IPS DF 19.7 (cell line): Measurements from ENCODE around the gene BRI3.
"Not testable (repeated sequence)": the region's sequence is repeated elsewhere in the genome, so short reads cannot be mapped to it uniquely, and the experiment has no call there.

Experiments used
- DNase-seq: peaks from one replicate; pipeline ENCODE4 v3.0.0-alpha.2; 2013; ENCODE audit warnings: low read depth, low spot score

Gene BRI3

GRCh38 chr7:98309566-98309965 is 28.1 kb downstream of the BRI3 start:
- no peak for DNase-seq

- DNase-seq: no peak
Measured at GRCh38 chr7:98312201-98312600, 30.7 kb downstream of the BRI3 start.

GRCh38 chr7:98314469-98314868 is 33.0 kb downstream of the BRI3 start:
- no peak for DNase-seq

- DNase-seq: no peak
Measured at GRCh38 chr7:98315318-98315993, 34.0 kb downstream of the BRI3 start.

DNA sequence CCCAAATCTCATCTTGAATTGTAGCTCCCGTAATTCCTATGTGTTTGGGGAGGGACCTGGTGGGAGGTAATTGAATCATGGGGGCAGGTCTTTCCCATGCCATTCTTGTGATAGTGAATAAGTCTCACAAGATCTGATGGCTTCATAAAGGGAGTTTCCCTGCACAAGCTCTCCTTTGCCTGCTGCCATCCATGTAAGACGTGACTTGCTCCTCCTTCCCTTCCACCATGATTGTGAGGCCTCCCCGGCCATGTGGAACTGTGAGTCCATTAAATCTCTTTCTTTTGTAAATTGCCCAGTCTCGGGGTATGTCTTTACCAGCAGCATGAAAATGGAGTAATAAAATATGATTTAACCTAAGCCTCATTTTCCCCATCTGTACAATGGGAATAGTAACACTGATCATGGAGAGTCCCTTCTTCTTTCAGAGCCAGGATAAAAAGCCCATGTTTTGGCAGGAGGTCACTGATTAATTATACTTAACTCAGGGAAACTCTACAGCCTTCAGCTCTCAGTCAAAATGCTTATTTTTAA is 34.6 kb downstream of the BRI3 start:
- not testable (repeated sequence) for DNase-seq

DNA sequence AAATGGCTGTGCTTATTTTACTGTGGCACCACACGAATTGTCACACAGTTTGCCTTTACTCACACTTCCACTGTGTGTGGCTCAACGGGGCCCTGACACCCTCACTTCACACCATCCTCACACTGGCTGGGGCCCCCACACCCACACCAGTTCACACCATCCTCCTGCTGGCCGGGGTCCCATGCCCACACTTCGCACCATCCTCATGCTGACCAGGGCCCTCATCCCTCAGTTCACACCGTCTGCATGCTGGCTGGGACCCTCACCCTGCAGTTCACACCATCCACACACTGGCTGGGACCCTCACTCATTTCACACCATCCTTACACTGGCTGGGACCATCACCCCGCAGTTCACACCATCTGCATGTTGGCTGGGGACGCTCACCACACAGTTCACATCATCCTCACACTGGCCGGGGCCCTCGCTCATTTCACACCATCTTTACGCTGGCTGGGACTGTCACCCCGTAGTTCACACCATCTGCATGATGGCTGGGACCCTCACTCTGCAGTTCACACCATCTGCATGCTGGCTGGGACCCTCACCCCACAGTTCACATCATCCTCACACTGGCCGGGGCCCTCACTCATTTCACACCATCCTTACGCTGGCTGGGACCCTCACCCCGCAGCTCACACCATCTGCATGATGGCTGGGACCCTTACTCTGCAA is 36.0 kb downstream of the BRI3 start:
- DNase-seq: no peak

DNA sequence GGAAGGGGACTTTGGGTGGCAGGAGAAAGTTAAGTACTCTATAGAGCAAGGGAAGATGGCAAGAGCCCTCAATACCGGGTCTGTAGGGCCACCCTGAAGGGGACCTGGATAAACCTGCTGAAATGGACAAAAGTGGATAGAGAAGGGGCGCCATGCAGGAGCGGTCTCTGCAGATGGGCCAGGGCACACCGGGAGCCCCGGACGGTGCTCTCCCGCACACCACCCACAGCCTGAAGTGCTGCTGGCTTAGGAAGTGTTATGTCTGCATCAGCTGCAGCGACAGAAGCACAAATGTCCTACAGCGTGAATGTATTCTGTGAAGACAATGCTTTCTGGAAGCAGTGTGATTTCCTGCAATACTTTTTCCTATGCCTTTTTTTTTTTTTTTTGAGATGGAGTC is 37.7 kb downstream of the BRI3 start:
- no peak for DNase-seq

GRCh38 chr7:98321301-98321700 is 39.8 kb downstream of the BRI3 start:
- no peak for DNase-seq

DNA sequence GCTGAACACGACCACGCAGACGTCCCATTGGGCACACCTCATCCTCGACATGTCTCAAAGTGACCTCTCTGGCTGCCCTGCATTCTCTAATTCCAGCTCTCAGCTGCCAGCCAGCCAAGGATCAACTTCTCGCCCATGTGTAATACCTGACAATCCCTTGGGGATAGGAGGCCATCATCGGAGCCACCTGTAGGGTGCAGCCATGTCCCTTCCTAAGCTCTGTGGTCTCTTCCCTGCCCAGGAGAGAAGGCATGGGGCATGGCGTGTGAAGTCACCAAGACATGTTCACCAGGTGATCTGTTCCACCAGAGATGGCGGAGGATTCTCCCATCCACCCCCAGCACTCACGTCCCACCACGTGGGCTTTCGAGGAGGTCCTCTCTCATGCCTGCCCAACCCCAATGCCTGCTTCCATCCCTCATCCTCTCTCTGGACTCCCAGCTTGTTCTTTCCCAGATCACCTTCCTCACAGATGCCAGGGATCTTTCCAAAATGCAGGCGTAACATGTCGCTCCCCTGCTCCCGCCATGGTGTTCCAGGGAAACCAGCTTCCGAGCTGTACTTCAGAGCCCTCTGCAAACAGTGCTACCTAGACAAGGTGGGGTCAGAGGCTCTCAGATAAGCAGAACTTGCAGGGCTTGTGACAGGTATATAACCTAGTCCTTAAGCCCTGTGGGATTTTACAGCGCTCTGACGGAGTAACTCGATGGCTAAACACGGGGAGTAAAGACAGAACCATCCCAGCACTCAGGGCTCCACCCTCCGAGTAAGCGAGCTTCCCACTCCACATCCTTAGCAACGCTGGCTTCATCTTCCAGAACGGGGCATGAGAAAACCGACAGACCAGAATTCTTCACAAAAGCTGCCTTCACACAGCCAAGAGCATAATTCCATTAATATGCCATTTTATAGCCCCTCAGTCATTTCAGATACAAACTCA is 41.1 kb downstream of the BRI3 start:
- no peak for DNase-seq

DNA sequence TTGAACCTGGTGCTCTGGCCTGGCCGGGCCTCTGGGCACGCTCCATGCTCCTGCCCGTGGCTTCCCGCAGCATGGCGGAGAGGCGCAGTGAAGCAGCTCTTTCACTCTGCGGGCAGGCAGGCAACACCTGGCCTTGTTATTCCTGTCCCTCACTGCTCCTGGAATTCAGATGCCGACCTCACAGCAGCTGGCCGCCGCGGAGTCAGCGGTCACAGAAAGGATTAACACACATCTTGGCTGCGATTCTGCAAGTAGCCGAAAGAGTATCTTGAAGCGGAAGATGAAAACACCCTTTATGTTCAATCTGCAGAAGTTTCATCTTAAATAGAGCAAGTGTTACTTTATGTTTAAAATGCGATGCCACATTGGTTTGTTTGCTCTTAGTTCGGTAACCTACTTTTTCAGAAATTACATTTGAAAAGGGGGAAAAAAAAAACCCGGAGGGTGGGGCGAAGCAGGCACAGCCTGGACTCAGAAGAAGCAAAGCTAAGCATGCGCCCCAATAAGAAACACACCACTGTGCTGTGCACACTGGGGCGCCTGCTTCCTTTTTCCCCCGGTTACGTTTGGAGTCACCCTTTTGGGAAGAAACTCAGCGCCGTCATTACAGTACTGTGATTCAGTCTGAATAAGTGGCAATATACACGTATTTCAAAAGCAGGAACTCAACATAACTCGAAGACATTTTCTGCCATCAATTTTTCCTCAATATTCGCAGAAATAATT is 42.3 kb downstream of the BRI3 start:
- DNase-seq: peak; percentile 45

GRCh38 chr7:98324782-98325181 is 43.3 kb downstream of the BRI3 start:
- no peak for DNase-seq

DNA sequence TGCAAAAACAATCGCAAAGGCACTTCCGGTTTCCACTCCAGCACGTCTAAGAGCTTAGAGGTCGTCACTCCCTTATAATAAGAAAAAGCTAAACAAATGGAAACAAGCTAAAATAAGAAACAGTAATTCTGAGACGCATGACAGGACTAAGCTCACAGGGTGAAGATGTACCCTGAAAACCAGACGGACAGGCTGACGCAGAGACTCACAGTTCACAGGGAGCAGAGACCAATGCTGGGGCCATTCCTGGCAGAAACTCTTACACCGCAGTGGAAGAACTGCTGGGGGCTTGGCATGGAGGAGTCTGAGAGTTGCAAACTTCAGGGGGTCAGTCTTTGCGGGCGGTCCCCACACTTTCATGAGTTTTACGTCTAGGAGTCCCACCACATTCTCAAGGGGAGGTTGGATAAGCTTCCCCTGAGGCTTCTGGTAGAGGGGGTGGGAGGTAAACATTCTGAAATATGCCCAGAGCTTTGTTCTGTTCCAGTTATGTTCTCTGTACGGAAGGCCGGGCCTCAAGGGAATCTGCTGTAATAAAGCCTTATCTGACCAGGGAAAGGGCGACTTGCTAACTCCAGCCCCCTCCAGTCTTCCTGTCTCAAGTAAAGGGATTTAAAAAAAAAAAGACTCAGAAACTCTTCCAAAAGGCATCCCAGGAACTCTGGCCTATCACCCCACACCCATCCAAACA is 47.8 kb downstream of the BRI3 start:
- DNase-seq: no peak

DNA sequence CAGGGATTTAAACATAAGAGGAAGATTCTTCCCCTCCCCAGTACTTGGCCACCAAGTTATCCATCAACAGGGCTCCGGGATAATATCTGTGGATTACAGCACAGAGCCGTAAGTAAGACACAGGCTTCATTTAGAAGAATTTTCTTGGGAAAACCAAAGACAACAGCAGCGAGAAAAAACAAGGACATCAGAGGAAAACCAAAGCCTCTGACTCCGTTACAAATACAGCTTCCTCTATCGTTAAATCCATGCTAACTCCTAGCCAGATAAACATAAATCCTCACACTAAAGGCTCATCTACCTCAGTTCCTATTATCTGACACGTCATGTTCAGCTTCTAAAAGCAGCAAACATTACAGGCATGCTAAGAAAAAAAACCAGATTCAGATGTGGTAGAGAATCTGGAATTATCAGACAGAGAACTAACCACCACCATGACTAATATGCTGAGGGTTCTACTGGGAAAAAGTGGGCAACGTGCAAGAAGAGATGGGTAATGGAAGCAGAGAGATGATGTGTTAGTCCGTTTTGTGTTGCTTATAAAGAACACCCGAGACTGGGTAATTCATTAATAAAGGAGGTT is 48.4 kb downstream of the BRI3 start:
- DNase-seq: no peak

GRCh38 chr7:98330926-98331529 is 49.5 kb downstream of the BRI3 start:
- DNase-seq: no peak

GRCh38 chr7:98334081-98334480 is 52.6 kb downstream of the BRI3 start:
- no peak for DNase-seq

DNA sequence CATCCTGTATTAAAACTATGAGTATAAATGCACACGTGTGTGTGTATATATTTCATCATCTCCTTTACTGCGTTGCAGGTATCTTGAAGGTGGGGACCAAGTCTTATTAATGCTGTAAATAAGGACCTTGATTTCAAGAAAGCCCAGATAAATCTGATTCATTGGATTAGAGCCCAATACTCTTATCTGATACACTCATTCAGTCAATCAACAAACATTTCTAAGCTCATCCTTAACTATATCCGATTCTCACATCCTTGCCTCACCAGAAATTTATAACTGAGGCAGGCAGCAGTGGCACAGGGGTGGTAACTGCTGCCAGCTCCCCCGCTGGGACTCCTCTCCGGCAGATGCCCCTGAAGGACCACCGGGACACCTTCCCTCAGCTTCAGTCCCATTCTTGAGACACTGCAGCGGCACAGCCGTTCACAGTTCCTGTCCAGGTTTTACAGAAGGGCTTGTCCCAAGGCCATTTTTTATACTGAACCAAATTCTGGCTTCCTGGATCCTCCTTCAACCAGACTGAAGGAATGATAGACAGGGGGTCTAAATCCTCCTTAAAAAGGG is 54.0 kb downstream of the BRI3 start:
- DNase-seq: no peak

GRCh38 chr7:98338441-98338840 is 57.0 kb downstream of the BRI3 start:
- no peak for DNase-seq

DNA sequence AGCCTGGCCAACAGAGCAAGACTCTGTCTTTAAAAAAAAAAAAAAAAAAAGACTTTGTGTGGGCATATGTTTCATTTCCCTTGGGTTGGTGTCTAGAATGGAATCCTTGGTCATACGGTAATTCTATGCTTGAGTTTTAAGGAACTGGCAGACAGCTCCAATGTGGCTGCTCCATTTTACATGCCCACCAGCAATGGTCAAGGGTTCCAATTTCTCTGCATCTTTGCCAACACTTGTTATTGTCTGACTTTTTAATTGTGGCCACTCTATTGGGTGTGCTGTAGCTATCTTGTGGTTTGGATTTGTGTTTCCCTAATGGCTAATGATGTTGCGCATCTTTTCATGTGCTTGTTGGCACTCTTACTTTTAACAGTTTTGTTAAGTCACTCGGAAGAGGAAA is 57.6 kb downstream of the BRI3 start:
- no peak for DNase-seq

- no peak for DNase-seq
Measured at GRCh38 chr7:98341106-98341505, 59.6 kb downstream of the BRI3 start.
